ENCODE results near the gene DNAH7. TPM values are rescaled to one million over a fixed set of nuclear protein-coding genes. Genes with fewer than 3 reads are reported as not detected.

DNAH7 gene
- total and polyA plus RNA-seq, 2 of the 4 experiments (the other 2 are of a cell fraction) = 0.22 to 0.36 TPM

GRCh38 chr2:195923889-195924288 is 144.7 kb downstream of the DNAH7 start:
- dilution Hi-C loops (cut with HindIII; ENCODE audit: low sequenced_read_pairs, unreplicated experiment) (no loop called here), in situ Hi-C loops (cut with MboI; ENCODE audit: low sequenced_read_pairs) (no loop called here), intact Hi-C loops (cut with micrococcal nuclease) (loop anchor here (10.0 kb wide), 1 partner anchor 519 kb away; no protein-coding TSS in a partner anchor)
- TF ChIP-seq MAFK (IDR thresholded peaks at IDR 0.05; ENCODE audit: low read depth, low read length) (no peak), ELK1 (IDR thresholded peaks at IDR 0.05; ENCODE audit: borderline replicate concordance, low read depth, low read length) (no peak), CHD1 (IDR thresholded peaks at IDR 0.05; ENCODE audit: low read depth, low read length) (no peak), RAD21 (IDR thresholded peaks at IDR 0.05; ENCODE audit: low read length) (no peak), RCOR1 (IDR thresholded peaks at IDR 0.05; ENCODE audit: insufficient replicate concordance, low read length) (no peak), CTCF (conservative IDR thresholded peaks at IDR 0.05; ENCODE audit: low read depth, low read length) (no peak), RFX5 (IDR thresholded peaks at IDR 0.05; ENCODE audit: low read depth, low read length) (no peak), NFE2L2 (IDR thresholded peaks at IDR 0.05; ENCODE audit: low read depth, low read length) (no peak), POLR2A (IDR thresholded peaks at IDR 0.05; ENCODE audit: low read depth, low read length) (no peak), MXI1 (IDR thresholded peaks at IDR 0.05; ENCODE audit: borderline replicate concordance, low read depth, low read length) (no peak), SMC3 (IDR thresholded peaks at IDR 0.05; ENCODE audit: low read depth, low read length) (no peak), FOS (IDR thresholded peaks at IDR 0.05; ENCODE audit: low read depth, low read length) (no peak), MAZ (IDR thresholded peaks at IDR 0.05; ENCODE audit: borderline replicate concordance, low read depth, low read length) (no peak), BHLHE40 (IDR thresholded peaks at IDR 0.05; ENCODE audit: low read depth, low read length) (no peak), CEBPB (IDR thresholded peaks at IDR 0.05; ENCODE audit: low read depth, low read length) (no peak), USF2 (IDR thresholded peaks at IDR 0.05; ENCODE audit: low read depth, low read length) (no peak)
- no peak overlapping the region for H3K4me2 ChIP-seq (ENCODE audit: low read depth, low read length)
- H4K8ac ChIP-seq (ENCODE audit: low read depth in 2 of 2, low read length in 2 of 2) = no peak overlapping the region
- no peak overlapping the region for H3K23ac ChIP-seq (ENCODE audit: low read depth, low read length)
- H3K4me1 ChIP-seq (ENCODE audit: control insufficient read depth, insufficient read depth, low read length) = no peaks in the 10 kb centered on the region
- no peak overlapping the region for H2AK9ac ChIP-seq (replicated peaks; ENCODE audit: low read depth, low read length, poor library complexity)
- ChIA-PET CTCF (interaction anchor here (0.7 to 1.0 kb wide), 2 partner anchors 17 to 139 kb away, joined by 3 to 5 read pairs; no protein-coding TSS in a partner anchor), POLR2A (ENCODE audit: unreplicated experiment) (no interaction called here)
- no peak overlapping the region for H2BK15ac ChIP-seq (ENCODE audit: low read depth, low read length)
- WGBS, 2 experiments (ENCODE audit: extremely low coverage in 2 of 2, insufficient read length in 1 of 2) = no CpG with 5 or more reads among the region's 1 CpG
- H4K5ac ChIP-seq (ENCODE audit: low read depth, low read length) = no peak overlapping the region
- no peak overlapping the region for H3K56ac ChIP-seq (ENCODE audit: extremely low read depth, insufficient read depth, low read length)
- H3K4me3 ChIP-seq (ENCODE audit: insufficient read depth, low read depth, low read length) = no peak overlapping the region
- no peak for ATAC-seq (ENCODE audit: low read depth)
- no peak overlapping the region for H3K27ac ChIP-seq (ENCODE audit: insufficient read depth, low read length)
- H4K20me1 ChIP-seq (ENCODE audit: insufficient read depth, low read length) = no peaks in the 10 kb centered on the region
- no peaks in the 10 kb centered on the region for H3K36me3 ChIP-seq (ENCODE audit: control insufficient read depth, insufficient read depth, low read length)
- no peak overlapping the region for H3K4ac ChIP-seq (ENCODE audit: low read depth, low read length)
- no peaks in the 10 kb centered on the region for H3K27me3 ChIP-seq (ENCODE audit: control insufficient read depth, insufficient read depth, low read length)
- H2BK5ac ChIP-seq (ENCODE audit: low read depth, low read length, poor library complexity, severe bottlenecking) = no peak overlapping the region
- H2BK20ac ChIP-seq (ENCODE audit: low read depth, low read length) = no peak overlapping the region
- no TSS peak for BruUV-seq (replicated peaks)
- no peak overlapping the region for H3K18ac ChIP-seq (ENCODE audit: low read depth, low read length)
- H2AK5ac ChIP-seq (ENCODE audit: low read depth, low read length) = no peak overlapping the region
- no peak for DNase-seq
- H2AFZ ChIP-seq (replicated peaks; ENCODE audit: low read length, poor library complexity) = no peak overlapping the region
- H3K9me3 ChIP-seq (ENCODE audit: control insufficient read depth, insufficient read depth, low read length) = no peaks in the 10 kb centered on the region
- H3K14ac ChIP-seq (replicated peaks; ENCODE audit: low read depth, low read length) = no peak overlapping the region
- H3K79me1 ChIP-seq (ENCODE audit: low read depth in 1 of 2, low read length in 2 of 2) = no peaks in the 10 kb centered on the region
- no peak overlapping the region for H2BK120ac ChIP-seq (ENCODE audit: low read depth, low read length)
- H3K9ac ChIP-seq (ENCODE audit: low read depth, low read length) = no peak overlapping the region
- H3K9me1 ChIP-seq (ENCODE audit: insufficient read depth, low read length) = no peaks in the 10 kb centered on the region
- H4K91ac ChIP-seq (ENCODE audit: insufficient read depth, low read depth, low read length) = no peak overlapping the region

Data from IMR-90 (cell line).